GM10248 (cell line): ENCODE data around the gene TRIM59.
"Not testable (repeated sequence)": the region's sequence is repeated elsewhere in the genome, so short reads cannot be mapped to it uniquely, and the experiment has no call there.

ENCODE experiments used
- CTCF ChIA-PET: fragments of 300-600 bp; sonication (Branson Sonifier 250); formaldehyde crosslinking; extraction: SDS; loops from one replicate; lab custom pipeline; 2021; ENCODE audit warnings: antibody characterized with exemption; lab: Yijun Ruan, JAX
- POLR2A ChIA-PET: fragments of 350-650 bp; sonication (Branson Sonifier 250); formaldehyde crosslinking; extraction: SDS; loops from one replicate; lab custom pipeline; 2020; ENCODE audit warnings: antibody characterized with exemption; lab: Yijun Ruan, JAX
- DNase-seq: peaks from one replicate; pipeline ENCODE4 v3.0.0; 2012; ENCODE audit errors: extremely low spot score
- TF ChIP-seq, protein P1 (sequence below): IDR thresholded peaks from 2 replicates; pipeline ENCODE4 v1.5.1; 2012; ENCODE audit warnings: mild to moderate bottlenecking, low read depth; ENCODE audit errors: extremely low read depth, missing control alignments, control extremely low read depth

Gene TRIM59

DNA sequence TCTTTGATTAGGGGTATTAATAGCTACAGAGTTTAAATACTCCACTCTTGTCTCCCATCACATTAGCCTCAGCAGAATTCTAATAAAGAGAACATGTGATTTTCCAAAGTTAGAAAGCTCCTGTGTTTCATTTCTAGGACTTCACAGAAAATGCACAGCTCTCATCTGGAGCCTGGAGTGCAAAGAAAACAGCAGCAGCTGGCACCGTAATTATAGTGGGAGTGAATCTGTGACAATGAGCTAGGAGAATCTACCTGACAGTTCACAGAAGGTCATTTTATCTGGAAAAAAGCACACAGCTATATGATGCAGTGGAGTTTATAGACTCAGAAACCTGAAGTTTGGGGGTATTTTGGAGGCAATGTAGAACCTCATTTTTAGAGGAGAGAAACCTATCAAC is 5.4 kb upstream of the TRIM59 start:
- CTCF ChIA-PET, result interaction anchor here (0.6 to 1.6 kb wide), 6 partner anchors 9 to 569 kb away, joined by 3 to 5 read pairs (median 4); no protein-coding TSS in a partner anchor
- DNase-seq, result no peak
- POLR2A ChIA-PET, result no interaction called here
- TF ChIP-seq, protein P1, sequence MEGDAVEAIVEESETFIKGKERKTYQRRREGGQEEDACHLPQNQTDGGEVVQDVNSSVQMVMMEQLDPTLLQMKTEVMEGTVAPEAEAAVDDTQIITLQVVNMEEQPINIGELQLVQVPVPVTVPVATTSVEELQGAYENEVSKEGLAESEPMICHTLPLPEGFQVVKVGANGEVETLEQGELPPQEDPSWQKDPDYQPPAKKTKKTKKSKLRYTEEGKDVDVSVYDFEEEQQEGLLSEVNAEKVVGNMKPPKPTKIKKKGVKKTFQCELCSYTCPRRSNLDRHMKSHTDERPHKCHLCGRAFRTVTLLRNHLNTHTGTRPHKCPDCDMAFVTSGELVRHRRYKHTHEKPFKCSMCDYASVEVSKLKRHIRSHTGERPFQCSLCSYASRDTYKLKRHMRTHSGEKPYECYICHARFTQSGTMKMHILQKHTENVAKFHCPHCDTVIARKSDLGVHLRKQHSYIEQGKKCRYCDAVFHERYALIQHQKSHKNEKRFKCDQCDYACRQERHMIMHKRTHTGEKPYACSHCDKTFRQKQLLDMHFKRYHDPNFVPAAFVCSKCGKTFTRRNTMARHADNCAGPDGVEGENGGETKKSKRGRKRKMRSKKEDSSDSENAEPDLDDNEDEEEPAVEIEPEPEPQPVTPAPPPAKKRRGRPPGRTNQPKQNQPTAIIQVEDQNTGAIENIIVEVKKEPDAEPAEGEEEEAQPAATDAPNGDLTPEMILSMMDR, result no peak

DNA sequence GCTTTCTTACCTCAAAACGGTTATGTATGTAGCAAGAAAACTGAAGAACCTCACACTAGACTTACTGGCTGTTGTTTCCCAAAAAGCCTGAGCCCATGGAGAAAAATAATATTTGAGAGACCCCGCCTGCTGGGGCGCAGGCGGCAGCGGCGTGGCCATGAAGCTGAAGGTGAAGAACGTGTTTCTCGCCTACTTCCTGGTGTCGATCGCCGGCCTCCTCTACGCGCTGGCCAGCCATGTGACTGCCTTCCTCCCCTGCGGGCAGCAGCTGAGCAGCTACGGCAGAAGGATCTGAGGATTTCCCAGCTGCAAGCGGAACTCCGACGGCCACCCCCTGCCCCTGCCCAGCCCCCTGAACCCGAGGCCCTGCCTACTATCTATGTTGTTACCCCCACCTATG is 2.7 kb upstream of the TRIM59 start:
- not testable (repeated sequence) for DNase-seq
- POLR2A ChIA-PET, result interaction anchor here (0.5 kb wide), 1 partner anchor 10 kb away, joined by 4 read pairs; no protein-coding TSS in a partner anchor
- CTCF ChIA-PET, result interaction anchor here (1.6 to 1.9 kb wide), 2 partner anchors 33 to 109 kb away, joined by 3 to 4 read pairs; no protein-coding TSS in a partner anchor

DNA sequence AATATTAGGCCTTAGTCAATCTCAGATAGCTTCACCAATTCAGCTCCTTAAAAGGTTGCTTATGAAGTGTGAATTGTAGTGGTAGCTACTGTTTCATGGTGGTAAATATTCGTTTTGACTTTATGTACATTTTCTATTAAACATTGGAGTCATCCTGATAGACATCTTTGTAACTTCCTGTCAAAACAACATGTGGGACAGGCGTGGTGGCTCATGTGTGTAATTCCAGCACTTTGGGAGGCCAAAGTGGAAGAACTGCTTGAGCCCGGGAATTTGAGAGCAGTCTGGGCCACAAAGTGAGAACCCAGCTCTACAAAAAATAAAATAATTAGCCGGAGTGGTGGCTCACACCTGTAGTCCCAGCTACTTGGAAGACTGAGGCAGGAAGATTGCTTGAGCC is 2.0 kb upstream of the TRIM59 start:
- DNase-seq, result no peak
- TF ChIP-seq, protein P1, result no peak
- CTCF ChIA-PET, result interaction anchor here (0.8 to 1.9 kb wide), 3 partner anchors 34 to 108 kb away, joined by 3 to 4 read pairs (median 3); no protein-coding TSS in a partner anchor
- POLR2A ChIA-PET, result no interaction called here

DNA sequence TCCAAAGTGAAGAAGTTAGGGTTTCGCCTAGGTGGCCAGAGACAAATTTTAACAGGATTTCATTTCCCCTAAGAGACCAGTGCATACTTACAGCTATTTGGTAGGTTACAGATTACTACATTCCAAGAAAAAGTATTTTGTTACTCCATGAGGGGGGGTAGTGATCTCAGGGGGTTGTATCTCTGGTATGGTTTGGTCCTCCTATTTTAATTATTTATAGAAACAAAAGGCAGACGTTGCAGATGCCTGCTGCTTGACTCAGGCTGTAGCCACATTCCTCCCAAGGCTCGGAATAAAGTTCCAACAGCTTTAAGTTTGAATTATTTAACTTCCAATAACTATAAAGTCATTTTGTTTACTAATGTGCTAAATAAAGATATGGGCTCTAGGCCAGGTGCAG is 1.3 kb upstream of the TRIM59 start:
- no peak for DNase-seq
- POLR2A ChIA-PET, result no interaction called here
- CTCF ChIA-PET, result interaction anchor here (0.8 to 2.6 kb wide), 4 partner anchors 9 to 55 kb away, joined by 3 to 16 read pairs (median 4); no protein-coding TSS in a partner anchor
- TF ChIP-seq, protein P1, result no peak

DNA sequence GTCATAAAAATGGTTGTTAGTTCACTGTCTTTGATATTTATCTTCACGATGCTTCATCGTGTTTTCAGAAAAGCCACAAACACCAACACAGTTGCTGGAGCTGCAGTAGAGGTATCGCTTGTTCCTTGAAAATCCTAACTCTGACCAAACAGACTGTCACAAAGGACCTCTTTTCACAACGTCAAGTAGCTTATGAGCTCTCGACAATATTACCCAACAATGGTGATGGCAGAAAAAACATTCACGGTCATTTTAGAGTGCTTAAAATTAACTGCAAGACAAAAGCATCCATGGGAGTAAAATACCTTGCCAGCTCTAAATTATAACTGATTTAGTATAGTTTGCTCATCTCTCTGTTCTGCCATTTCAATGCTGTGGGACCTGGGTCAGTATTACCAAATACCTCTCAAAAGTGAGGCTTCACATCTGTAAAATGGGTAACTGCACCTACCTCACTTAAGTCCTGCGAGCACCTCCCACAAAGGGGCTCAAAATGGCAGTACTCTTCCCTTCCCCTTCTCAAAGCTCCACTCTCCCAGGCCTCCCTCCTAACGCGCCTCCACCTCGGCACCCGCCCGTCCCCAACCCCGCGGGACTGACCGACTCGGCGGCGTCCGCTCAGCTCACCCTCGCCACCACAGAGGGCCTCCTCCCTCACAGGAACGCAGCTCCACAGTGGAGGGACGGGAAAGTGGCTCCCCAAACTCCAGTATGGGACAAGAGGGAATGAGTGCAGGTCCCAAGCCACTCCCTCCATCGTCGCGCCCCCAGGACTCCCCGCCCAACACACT is 546 bp downstream of the TRIM59 start:
- ChIA-PET CTCF (interaction anchor here (0.7 to 2.6 kb wide), 12 partner anchors 11 to 563 kb away, joined by 3 to 16 read pairs (median 4); no protein-coding TSS in a partner anchor), POLR2A (interaction anchor here (0.5 to 1.0 kb wide), 3 partner anchors 13 to 729 kb away, joined by 3 read pairs; no protein-coding TSS in a partner anchor)
- DNase-seq, result peak; percentile 67
- TF ChIP-seq, protein P1, result no peak

DNA sequence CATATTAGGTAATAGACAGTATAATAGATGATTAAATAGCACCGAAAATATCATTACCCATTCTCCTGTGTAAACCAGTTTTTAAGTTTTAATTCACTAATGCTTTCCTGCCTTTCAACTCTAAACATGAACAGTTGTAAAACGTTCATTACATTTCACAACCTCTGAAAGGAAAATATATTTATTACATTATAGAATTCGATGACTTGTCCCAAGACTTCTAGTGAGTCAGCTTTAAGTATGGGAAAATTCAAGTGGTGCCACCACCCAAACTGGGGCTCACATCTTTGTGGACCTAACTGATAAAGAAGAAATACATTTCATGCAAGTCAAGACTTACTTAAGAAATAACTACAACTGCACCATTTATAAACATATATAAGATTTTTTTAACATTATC is 2.0 kb downstream of the TRIM59 start:
- DNase-seq, result no peak
- TF ChIP-seq, protein P1, result no peak
- ChIA-PET CTCF (no interaction called here), POLR2A (no interaction called here)
